GOT3 (cell line): Measurements from ENCODE around the gene GIPC1.

Source experiments
- DNase-seq: peaks from one replicate; lab custom pipeline; 2025; ENCODE audit warnings: mixed read lengths; lab: John Stamatoyannopoulos, UW

GIPC1 gene

GRCh38 chr19:14494411-14494810, 1.5 kb downstream of the GIPC1 start:
- no peak for DNase-seq

- no peak for DNase-seq
These were observed 3.1 kb downstream of the GIPC1 start for GRCh38 chr19:14492756-14493337.

DNA sequence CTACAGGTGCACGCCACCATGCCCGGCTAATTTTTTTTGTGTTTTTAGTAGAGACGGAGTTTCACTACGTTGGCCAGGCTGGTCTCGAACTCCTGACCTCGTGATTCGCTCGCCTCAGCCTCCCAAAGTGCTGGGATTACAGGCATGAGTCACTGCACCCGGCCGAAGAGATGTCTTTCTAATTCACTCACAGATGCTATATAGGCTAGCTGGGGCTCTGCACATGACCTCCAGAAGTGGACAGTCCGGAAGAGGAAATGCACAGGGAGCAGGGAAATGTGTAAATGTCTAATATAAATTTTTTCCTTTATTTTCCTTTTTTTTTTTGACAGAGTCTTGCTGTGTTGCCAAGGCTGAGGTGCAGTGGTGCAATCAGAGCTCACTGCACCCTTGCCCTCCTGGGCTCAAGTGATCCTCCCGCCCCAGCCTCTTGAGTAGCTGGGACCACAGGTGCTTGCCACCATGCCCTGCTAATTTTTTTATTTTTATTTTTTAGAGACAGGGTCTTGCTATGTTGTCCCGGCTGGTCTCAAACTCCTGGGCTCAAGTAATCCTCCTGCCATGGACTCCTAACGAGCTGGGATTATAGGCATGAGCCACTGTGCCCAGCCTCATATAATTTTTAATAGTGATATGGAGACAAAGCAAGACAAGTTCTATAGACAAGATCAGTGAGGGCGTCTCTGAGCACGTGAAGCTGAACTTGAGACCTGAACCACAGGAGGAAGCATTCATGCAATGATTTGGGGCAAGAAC, 8.4 kb downstream of the GIPC1 start:
- no peak for DNase-seq

DNA sequence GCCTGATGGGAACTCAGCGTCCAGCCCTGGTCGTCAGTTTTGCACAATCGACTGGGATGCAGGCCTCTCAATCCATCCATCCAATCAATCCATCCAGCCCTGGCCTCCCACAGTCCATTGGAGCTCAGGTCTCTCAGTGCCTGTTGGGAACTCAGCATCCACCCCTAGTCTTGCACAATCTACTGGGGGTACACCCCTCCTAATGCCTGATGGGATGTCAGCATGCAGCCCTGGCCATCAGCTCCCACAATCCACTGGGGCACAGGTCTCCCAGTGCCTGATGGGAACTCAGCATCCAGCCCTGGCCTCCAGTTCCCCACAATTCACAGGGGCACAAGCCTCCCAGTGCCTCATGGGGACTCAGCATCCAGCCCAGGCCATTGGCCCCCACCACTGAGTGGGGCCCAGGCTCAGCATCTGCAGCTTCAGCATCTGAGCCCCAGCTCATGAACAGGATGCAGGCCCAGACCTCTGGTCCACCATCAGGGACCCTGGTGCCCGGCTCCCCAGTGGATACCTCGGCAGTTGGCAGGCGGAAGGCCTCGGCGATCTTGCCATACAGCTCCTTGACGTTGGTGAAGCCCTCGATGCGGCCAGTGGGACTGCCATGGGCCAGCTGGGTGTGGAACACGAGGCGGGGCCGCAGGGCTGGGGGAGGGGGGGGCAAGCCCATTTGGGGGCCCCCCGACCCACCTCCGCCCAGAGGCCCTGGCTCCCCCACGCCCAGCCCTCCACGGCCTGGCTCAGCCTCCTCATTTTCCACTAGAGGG, 13.6 kb downstream of the GIPC1 start:
- DNase-seq: no peak

- no peak for DNase-seq
These were observed 15.2 kb downstream of the GIPC1 start for GRCh38 chr19:14480700-14481079.

GRCh38 chr19:14479975-14480699, 15.8 kb downstream of the GIPC1 start:
- DNase-seq: no peak

DNA sequence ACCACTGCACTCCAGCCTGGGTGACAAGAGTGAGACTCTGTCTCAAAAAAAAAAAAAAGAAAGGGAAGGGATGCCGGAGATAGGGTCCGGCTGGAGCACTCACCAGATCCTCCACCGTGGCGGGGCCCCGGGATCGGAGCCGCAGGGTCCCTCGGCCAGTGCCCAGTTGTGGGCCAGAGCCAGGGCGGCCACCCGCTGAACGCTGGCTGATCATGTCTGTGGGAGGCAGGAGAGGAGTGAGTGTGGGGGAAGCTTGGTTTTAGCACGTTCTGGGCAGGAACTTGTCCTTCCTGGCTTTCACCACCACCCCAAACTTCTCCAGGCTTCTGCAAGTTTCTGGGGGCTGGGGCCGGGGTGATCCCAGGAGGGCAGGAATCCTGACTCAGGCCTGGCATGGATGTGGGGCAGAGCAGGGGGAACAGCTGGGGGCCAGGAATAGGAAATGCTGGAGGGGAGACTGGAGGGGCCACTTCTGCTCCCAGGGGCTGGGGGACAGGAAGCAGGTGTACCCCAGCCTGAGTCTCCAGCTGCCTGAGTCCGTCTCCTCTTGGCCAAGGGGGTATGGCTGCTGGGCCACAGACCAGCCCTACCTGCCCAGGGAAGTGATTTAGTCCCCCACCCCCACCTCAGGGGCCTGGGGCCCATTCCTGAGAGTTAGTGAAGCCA, 16.5 kb downstream of the GIPC1 start:
- no peak for DNase-seq

- DNase-seq: no peak
These were observed 17.8 kb downstream of the GIPC1 start for GRCh38 chr19:14478113-14478545.

GRCh38 chr19:14477418-14478112, 18.4 kb downstream of the GIPC1 start:
- DNase-seq: no peak

DNA sequence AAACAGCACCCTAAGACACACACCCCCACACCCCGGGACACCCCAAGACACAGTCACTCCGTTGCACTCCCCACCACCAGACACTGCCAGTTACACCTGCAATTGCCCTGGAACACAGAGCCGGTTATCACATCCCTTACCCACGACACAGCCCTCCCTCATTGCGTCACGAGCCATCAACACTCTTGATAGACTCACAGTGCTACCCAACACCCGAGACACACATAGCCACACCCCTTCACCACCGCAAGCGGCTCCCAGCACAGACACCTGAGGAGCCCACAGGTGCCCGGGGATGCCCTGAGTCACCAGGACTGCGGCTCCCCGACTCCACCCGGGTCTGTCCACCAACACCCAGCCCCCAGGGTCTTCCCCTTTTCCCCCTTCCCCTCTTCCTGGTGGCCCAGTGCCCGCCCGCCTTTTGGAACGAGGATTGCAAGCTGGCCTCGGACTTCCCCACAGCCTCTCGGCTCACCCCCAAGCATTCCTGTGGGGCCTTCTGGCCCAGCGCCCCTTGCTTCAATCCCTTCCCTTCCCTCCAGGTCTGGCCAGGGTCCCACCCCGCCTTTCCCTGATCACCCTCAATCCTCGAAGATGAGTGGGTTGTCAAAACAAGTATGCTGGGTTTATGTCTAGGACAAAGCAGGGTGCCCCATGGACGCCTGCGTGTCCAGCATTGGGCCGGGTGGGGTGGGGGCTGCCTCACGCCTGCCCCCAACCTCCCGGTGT, 19.1 kb downstream of the GIPC1 start:
- DNase-seq: no peak

GRCh38 chr19:14476327-14476672, 19.6 kb downstream of the GIPC1 start:
- DNase-seq: no peak

- DNase-seq: no peak
These were observed 20.5 kb downstream of the GIPC1 start, which contains the start of gene PTGER1 for GRCh38 chr19:14475251-14476073. PTGER1 (minus strand) TSS chr19:14475354; CDS start chr19:14474320, 1,034 bp downstream.

GRCh38 chr19:14474827-14475226, 21.1 kb downstream of the GIPC1 start:
- DNase-seq: no peak

DNA sequence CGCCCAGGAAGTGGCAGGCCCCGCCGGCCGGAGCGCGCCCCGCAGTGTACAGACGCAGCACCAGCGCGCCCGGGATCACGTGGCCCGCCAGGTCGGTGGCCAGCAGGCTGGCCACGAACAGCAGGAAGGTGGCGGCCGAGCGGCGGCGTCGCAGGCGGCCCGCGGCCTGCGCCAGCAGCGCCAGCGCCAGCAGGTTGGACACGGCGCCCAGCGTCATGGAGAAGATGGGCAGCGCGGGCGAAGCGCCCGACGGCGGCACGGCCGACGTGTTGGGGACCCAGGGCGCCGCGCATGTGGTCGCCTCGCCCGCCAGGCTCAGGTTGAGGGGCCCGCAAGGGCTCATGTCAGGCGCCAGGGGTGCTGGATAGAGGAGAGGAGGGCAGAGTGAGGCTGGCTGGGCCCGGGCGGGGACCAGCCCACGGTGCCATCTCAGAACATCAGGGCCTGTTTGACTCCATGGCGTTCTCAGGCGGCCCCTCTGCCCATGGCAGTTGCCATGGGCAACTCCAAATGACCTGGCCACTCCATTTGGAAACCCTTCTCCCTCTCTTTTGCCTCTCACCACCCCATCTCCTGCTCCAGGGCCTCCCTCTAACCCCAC, 21.8 kb downstream of the GIPC1 start:
- no peak for DNase-seq

GRCh38 chr19:14473073-14473977, 22.6 kb downstream of the GIPC1 start:
- no peak for DNase-seq

DNA sequence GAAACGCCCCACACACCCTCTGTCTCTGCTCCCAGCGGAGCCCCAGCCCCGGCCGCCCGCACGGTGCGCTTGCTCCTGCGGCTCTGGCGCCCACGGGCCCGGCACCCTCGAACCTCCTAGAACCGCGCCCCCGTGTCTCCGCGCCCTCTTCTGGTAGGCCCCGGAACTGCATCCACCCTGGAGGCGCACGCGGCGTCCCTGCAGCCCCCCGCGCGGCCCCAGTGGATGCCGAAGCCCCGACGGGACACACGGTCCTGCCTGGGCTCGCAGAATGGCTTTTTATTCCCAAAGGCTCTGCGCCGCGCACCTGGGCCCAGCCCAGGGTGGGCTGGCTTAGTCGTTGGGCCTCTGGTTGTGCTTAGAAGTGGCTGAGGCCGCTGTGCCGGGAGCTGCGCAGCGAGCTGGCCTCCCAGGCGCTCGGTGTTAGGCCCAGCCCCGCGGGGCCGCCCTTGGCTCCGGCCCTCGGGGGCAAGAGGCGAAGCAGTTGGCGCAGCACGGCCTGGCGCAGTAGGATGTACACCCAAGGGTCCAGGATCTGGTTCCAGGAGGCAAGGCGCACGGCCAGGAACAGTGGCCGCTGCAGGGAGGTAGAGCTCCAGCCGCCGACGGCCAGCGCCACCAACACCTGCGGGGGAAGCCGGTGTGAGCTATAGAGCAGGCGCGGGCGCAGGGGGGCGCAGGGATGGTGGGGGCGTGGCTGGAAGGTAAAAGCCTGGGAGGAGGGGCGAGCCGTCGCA, 23.6 kb downstream of the GIPC1 start:
- DNase-seq: peak; percentile 41

DNA sequence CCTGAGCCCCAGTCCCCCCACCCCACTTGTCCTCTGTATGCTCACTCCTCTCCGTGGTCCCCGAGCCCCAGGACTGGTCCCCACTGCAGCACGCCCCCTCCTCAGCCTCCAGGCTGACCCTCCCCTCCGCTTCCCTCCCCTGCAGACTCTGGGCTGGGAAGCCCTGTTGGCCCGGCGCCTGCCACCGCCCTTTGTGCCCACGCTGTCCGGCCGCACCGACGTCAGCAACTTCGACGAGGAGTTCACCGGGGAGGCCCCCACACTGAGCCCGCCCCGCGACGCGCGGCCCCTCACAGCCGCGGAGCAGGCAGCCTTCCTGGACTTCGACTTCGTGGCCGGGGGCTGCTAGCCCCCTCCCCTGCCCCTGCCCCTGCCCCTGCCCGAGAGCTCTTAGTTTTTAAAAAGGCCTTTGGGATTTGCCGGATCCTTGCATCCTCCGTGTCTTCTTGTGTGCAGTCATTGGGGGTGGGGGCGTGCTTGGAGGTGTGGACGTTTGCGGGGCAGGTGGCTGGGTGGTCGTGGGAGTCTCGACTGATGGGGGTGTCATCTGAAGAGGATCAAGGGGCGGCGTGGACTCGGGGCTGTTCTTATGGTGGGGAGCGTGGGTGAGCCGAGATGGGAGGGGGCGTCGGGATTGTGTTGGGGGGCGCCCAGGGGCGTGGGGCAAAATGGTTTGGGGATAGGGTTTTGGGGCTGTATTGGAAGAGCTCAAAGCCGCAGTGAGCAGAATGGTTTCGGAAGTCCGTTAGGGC, 24.3 kb downstream of the GIPC1 start:
- no peak for DNase-seq
